Thyroid gland (tissue), 4 donors: Measurements from ENCODE around the gene TNC. TPM values are rescaled to one million over a fixed set of nuclear protein-coding genes. Genes with fewer than 3 reads are reported as not detected.

Experiments used
- DNase-seq, 2 donors: peaks; one replicate each; pipeline ENCODE4 v3.0.0-alpha.2; 2019
- H3K27ac ChIP-seq, 3 donors: fragments of 200-600 bp; sonication (generic); 1 replicate in 2 of 3; 2 replicates in 1 of 3; pipeline ENCODE4 v1.5.1; 2016 to 2019; ENCODE audit warnings: mild to moderate bottlenecking in 1 of 3, moderate library complexity in 1 of 3
- H3K27me3 ChIP-seq: fragments of 200-600 bp; sonication (generic); one replicate; pipeline ENCODE4 v1.5.1; 2019
- H3K36me3 ChIP-seq, 2 donors: fragments of 200-600 bp; sonication (generic); one replicate each; pipeline ENCODE4 v1.5.1; 2016 to 2019
- H3K4me1 ChIP-seq, 2 donors: fragments of 200-600 bp; sonication (generic); one replicate each; pipeline ENCODE4 v1.5.1; 2017 to 2019
- H3K4me3 ChIP-seq, 3 donors: fragments of 200-600 bp; sonication (generic); replicated peaks in 1 of 3; 1 replicate in 2 of 3; 2 replicates in 1 of 3; pipeline ENCODE4 v1.5.1; 2016; ENCODE audit warnings: mild to moderate bottlenecking in 1 of 3
- H3K9me3 ChIP-seq: fragments of 200-600 bp; sonication (generic); one replicate; pipeline ENCODE4 v1.5.1; 2017
- CTCF ChIP-seq, 6 experiments: fragments of 200-600 bp in 3 of 6; fragments of 450-650 bp in 3 of 6; sonication (generic) in 3 of 6; IDR thresholded peaks; one replicate each; pipeline ENCODE4 v1.5.1; 2016 to 2019; ENCODE audit warnings: antibody characterized with exemption in 6 of 6, mild to moderate bottlenecking in 2 of 6, inconsistent platforms in 1 of 6, moderate library complexity in 1 of 6
- POLR2A ChIP-seq, 2 donors: fragments of 450-650 bp; IDR thresholded peaks; one replicate each; pipeline ENCODE4 v1.6.1; 2017; ENCODE audit warnings: antibody characterized with exemption in 2 of 2, mild to moderate bottlenecking in 2 of 2, moderate library complexity in 1 of 2
- WGBS, 2 donors: methylation state at CpG; one replicate each; pipeline ENCODE4 v1.1.5; 2017; 5-methylcytosine and 5-hydroxymethylcytosine counted together
- intact Hi-C: fragments of 100-400 bp; cut with DNase I; formaldehyde crosslinking; loops from one replicate; pipeline ENCODE4 v1.15.1; 2023
- total RNA-seq, 4 donors: library from RNA; depleted of rRNA; stranded (reverse); fragments of >200 nt; gene quantifications; one replicate each; pipeline ENCODE4 v1.2.3, GENCODE V29; 2016

Gene TNC
- total RNA-seq, 4 donors from 2014 or later, result 1.0 to 21.8 (median 6.4) TPM

- H3K4me3 ChIP-seq, result no peak overlapping the region
- H3K4me1 ChIP-seq, result peaks cover 0 to 15% of the 10 kb centered on the region in 2 donors
- no peak for DNase-seq
- TF ChIP-seq CTCF (IDR thresholded peaks at IDR 0.05), result no peak
- TF ChIP-seq POLR2A (IDR thresholded peaks at IDR 0.05), result no peak
- no peaks in the 10 kb centered on the region for H3K27me3 ChIP-seq
- H3K27ac ChIP-seq, result no peak overlapping the region
- H3K9me3 ChIP-seq, result no peaks in the 10 kb centered on the region
- intact Hi-C loops, result loop anchor here (2.0 to 5.0 kb wide), 3 partner anchors 100 to 330 kb away; partner anchors contain the start of gene TEX48
- WGBS, 2 donors, result 91 to 93% methylated on average over 3 of the region's 3 CpGs
- H3K36me3 ChIP-seq, result no peaks in the 10 kb centered on the region
Observed at GRCh38 chr9:115012486-115012885, 105.5 kb downstream of the TNC start.

GRCh38 chr9:115010874-115011273 is 107.1 kb downstream of the TNC start:
- Histone ChIP-seq H3K4me3 (no peak overlapping the region), H3K9me3 (no peaks in the 10 kb centered on the region), H3K36me3 (no peaks in the 10 kb centered on the region), H3K4me1 (peaks cover 0 to 9% of the 10 kb centered on the region in 2 donors), H3K27ac (no peak overlapping the region), H3K27me3 (no peaks in the 10 kb centered on the region)
- intact Hi-C loops, result loop anchor here (5.0 kb wide), 2 partner anchors 99 to 329 kb away; partner anchors contain the start of gene TEX48
- TF ChIP-seq CTCF (IDR thresholded peaks at IDR 0.05) (no peak), POLR2A (IDR thresholded peaks at IDR 0.05) (no peak)
- DNase-seq, result no peak
- WGBS, 2 donors, result 64% methylated on average over 3 of the region's 3 CpGs

GRCh38 chr9:115008536-115009270 is 109.3 kb downstream of the TNC start:
- H3K9me3 ChIP-seq, result no peaks in the 10 kb centered on the region
- no peaks in the 10 kb centered on the region for H3K27me3 ChIP-seq
- no peak for DNase-seq
- H3K36me3 ChIP-seq, result no peaks in the 10 kb centered on the region
- WGBS, 2 donors, result 71 to 93% methylated on average over 7 of the region's 7 CpGs
- intact Hi-C loops, result no loop called here
- H3K4me3 ChIP-seq, result no peak overlapping the region
- no peak overlapping the region for H3K27ac ChIP-seq
- H3K4me1 ChIP-seq, result no peaks in the 10 kb centered on the region
- no peak for TF ChIP-seq CTCF (IDR thresholded peaks at IDR 0.05)
- no peak for TF ChIP-seq POLR2A (IDR thresholded peaks at IDR 0.05)

- intact Hi-C loops, result no loop called here
- Histone ChIP-seq H3K27ac (no peak overlapping the region), H3K4me1 (peaks cover 6 to 10% of the 10 kb centered on the region in 2 donors), H3K9me3 (no peaks in the 10 kb centered on the region), H3K27me3 (no peaks in the 10 kb centered on the region), H3K4me3 (no peak overlapping the region), H3K36me3 (no peaks in the 10 kb centered on the region)
- no peak for DNase-seq
- TF ChIP-seq POLR2A (IDR thresholded peaks at IDR 0.05) (no peak), CTCF (IDR thresholded peaks at IDR 0.05) (no peak)
- 96% methylated on average over 3 of the region's 3 CpGs for WGBS, 2 donors
Observed at GRCh38 chr9:115006660-115007059, 111.3 kb downstream of the TNC start.

GRCh38 chr9:115005322-115005721 is 112.6 kb downstream of the TNC start:
- WGBS, 2 donors, result 85 to 88% methylated on average over 4 of the region's 4 CpGs

More at GRCh38 chr9:115005322-115005721, 112.6 kb downstream of the TNC start:
- Histone ChIP-seq H3K36me3 (no peaks in the 10 kb centered on the region), H3K4me3 (no peak overlapping the region), H3K4me1 (peaks cover 6 to 10% of the 10 kb centered on the region in 2 donors), H3K27me3 (no peaks in the 10 kb centered on the region), H3K27ac (no peak overlapping the region), H3K9me3 (no peaks in the 10 kb centered on the region)
- intact Hi-C loops, result no loop called here
- no peak for DNase-seq
- TF ChIP-seq POLR2A (IDR thresholded peaks at IDR 0.05), result no peak
- TF ChIP-seq CTCF (IDR thresholded peaks at IDR 0.05), result no peak
